Measurements from ENCODE around the gene UBE2Q2. TPM values are rescaled to one million over a fixed set of nuclear protein-coding genes. Genes with fewer than 3 reads are reported as not detected.

The UBE2Q2 gene
- 18.0 and 22.7 TPM in 2 replicates for total RNA-seq (2014; rRNA removed; shearing (Covaris generic))

GRCh38 chr15:75842722-75843677 is at the start of gene UBE2Q2:
UBE2Q2 (plus strand) TSS chr15:75843447; CDS start chr15:75843667, 220 bp downstream.

DNA sequence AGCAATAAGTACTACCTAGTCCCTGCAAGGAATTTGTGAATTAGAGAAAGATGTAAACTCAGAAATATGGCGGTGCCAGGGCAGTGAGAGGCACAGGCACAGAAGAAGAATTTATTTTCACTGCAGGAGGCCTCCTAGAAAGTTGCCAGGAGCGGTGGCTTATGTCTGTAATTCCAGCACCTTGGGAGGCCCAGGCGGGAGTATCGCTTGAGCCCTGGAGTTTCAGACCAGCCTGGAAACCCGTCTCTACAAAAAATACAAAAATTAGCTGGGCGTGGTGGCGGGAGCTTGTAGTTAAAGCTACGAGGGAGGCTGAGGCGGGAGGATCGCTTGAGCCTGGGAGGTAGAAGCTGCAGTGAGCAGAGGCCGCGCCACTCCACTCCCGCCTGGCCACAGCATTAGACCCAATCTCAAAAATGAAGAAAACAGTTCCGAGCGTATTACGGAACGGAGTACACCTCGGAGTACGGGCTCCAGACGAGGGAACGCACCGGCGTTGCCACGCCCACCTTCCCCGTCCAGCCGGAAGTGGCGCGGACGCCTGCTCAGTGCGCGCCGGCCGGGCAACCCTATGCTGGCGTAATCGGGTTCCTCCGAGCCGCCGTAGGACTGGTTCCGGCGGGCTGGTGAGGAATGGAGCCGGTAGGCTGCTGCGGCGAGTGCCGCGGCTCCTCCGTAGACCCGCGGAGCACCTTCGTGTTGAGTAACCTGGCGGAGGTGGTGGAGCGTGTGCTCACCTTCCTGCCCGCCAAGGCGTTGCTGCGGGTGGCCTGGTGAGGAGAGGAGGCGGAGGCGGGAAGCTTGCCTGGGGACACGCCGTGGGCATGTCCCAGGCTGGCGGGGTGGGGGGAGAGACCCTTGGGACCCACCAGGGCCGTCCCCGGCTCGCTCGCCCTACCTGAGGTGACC is 60.3 kb downstream of the UBE2Q2 start, which contains the start of gene FBXO22:
Gene FBXO22 (plus strand): TSS at position 548 of the 909 bp plus-strand sequence. CDS start 86 bp downstream, at position 634.

Small RNA genes lying within 50 kb of the gene (small RNA-seq; reads per million reads assigned to genes)
- gene RN7SL510P = not detected

Other genes starting within 250 kb of the UBE2Q2 start
- gene SNUPN, start 217.7 kb upstream of the UBE2Q2 start, total RNA-seq (2014; rRNA removed; shearing (Covaris generic)) = 28.7 and 29.4 TPM in 2 replicates
- 88.7 and 95.7 TPM in 2 replicates for gene IMP3, start 203.2 kb upstream of the UBE2Q2 start, total RNA-seq (2014; rRNA removed; shearing (Covaris generic))
- 9.1 and 9.2 TPM in 2 replicates for gene SNX33, start 195.5 kb upstream of the UBE2Q2 start, total RNA-seq (2014; rRNA removed; shearing (Covaris generic))
- gene CSPG4, start 130.6 kb upstream of the UBE2Q2 start, total RNA-seq (2014; rRNA removed; shearing (Covaris generic)) = 257 and 268 TPM in 2 replicates
- 70.1 and 77.3 TPM in 2 replicates for gene FBXO22, start 60.4 kb downstream of the UBE2Q2 start, total RNA-seq (2014; rRNA removed; shearing (Covaris generic))
- not detected in 2 replicates for gene NRG4, start 169.0 kb downstream of the UBE2Q2 start, total RNA-seq (2014; rRNA removed; shearing (Covaris generic))
- 0.30 TPM in 1 of 2 replicates, not detected in the other for gene TMEM266, start 216.5 kb downstream of the UBE2Q2 start, total RNA-seq (2014; rRNA removed; shearing (Covaris generic))

All from A375 (cell line).